Activated CD4-positive, alpha-beta T cell treated with anti-CD3 and anti-CD28 coated beads, Interleukin-2, Interleukin-4, amounts not matched to agents 100 ng/mL and 50 ng/mL, durations not matched to agents 16 hours and 8 hours (primary cell): Measurements from ENCODE around the gene CEP192.
"Not testable (repeated sequence)": the region's sequence is repeated elsewhere in the genome, so short reads cannot be mapped to it uniquely, and the experiment has no call there.

Source experiments
- DNase-seq: peaks from one replicate; pipeline ENCODE4 v3.0.0-alpha.2; 2020; ENCODE audit warnings: low spot score

Gene CEP192

GRCh38 chr18:13035249-13035914, 44.2 kb downstream of the CEP192 start:
- no peak for DNase-seq

GRCh38 chr18:13036622-13037320, 45.6 kb downstream of the CEP192 start:
- no peak for DNase-seq

GRCh38 chr18:13039806-13040205, 48.6 kb downstream of the CEP192 start:
- no peak for DNase-seq

- DNase-seq: no peak
Measured at GRCh38 chr18:13043066-13043465, 51.9 kb downstream of the CEP192 start.

- no peak for DNase-seq
Measured at GRCh38 chr18:13048061-13048595, 57.0 kb downstream of the CEP192 start.

GRCh38 chr18:13051159-13051558, 60.0 kb downstream of the CEP192 start:
- DNase-seq: peak; percentile 9

GRCh38 chr18:13051950-13052349, 60.8 kb downstream of the CEP192 start:
- DNase-seq: peak; percentile 12

- DNase-seq: no peak
Measured at GRCh38 chr18:13054336-13054735, 63.2 kb downstream of the CEP192 start.

GRCh38 chr18:13061630-13062189, 70.5 kb downstream of the CEP192 start:
- no peak for DNase-seq

GRCh38 chr18:13067124-13067523, 76.0 kb downstream of the CEP192 start:
- DNase-seq: no peak

- no peak for DNase-seq
Measured at GRCh38 chr18:13067966-13068365, 76.8 kb downstream of the CEP192 start.

- DNase-seq: no peak
Measured at GRCh38 chr18:13070460-13070859, 79.3 kb downstream of the CEP192 start.

- no peak for DNase-seq
Measured at GRCh38 chr18:13076886-13077285, 85.7 kb downstream of the CEP192 start.

- DNase-seq: no peak
Measured at GRCh38 chr18:13077473-13077872, 86.3 kb downstream of the CEP192 start.

GRCh38 chr18:13078065-13078464, 86.9 kb downstream of the CEP192 start:
- not testable (repeated sequence) for DNase-seq

- DNase-seq: no peak
Measured at GRCh38 chr18:13086906-13087305, 95.7 kb downstream of the CEP192 start.

GRCh38 chr18:13095466-13095865, 104.3 kb downstream of the CEP192 start:
- no peak for DNase-seq

- DNase-seq: no peak
Measured at GRCh38 chr18:13096232-13096631, 105.1 kb downstream of the CEP192 start.

GRCh38 chr18:13096719-13097118, 105.6 kb downstream of the CEP192 start:
- DNase-seq: no peak

GRCh38 chr18:13098104-13098503, 106.9 kb downstream of the CEP192 start:
- DNase-seq: not testable (repeated sequence)

GRCh38 chr18:13099113-13099512, 108.0 kb downstream of the CEP192 start:
- no peak for DNase-seq

- no peak for DNase-seq
Measured at GRCh38 chr18:13100942-13101658, 109.9 kb downstream of the CEP192 start.
